ENCODE measurements around the gene GLRA3.

GLRA3 gene

GRCh38 chr4:174716986-174717770 is 111.9 kb downstream of the GLRA3 start:
- H3K4me3 ChIP-seq (ENCODE audit: low read length), result no peak overlapping the region
- TF ChIP-seq, protein P1, sequence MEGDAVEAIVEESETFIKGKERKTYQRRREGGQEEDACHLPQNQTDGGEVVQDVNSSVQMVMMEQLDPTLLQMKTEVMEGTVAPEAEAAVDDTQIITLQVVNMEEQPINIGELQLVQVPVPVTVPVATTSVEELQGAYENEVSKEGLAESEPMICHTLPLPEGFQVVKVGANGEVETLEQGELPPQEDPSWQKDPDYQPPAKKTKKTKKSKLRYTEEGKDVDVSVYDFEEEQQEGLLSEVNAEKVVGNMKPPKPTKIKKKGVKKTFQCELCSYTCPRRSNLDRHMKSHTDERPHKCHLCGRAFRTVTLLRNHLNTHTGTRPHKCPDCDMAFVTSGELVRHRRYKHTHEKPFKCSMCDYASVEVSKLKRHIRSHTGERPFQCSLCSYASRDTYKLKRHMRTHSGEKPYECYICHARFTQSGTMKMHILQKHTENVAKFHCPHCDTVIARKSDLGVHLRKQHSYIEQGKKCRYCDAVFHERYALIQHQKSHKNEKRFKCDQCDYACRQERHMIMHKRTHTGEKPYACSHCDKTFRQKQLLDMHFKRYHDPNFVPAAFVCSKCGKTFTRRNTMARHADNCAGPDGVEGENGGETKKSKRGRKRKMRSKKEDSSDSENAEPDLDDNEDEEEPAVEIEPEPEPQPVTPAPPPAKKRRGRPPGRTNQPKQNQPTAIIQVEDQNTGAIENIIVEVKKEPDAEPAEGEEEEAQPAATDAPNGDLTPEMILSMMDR (conservative IDR thresholded peaks at IDR 0.05; ENCODE audit: low read depth, low read length), result no peak

DNA sequence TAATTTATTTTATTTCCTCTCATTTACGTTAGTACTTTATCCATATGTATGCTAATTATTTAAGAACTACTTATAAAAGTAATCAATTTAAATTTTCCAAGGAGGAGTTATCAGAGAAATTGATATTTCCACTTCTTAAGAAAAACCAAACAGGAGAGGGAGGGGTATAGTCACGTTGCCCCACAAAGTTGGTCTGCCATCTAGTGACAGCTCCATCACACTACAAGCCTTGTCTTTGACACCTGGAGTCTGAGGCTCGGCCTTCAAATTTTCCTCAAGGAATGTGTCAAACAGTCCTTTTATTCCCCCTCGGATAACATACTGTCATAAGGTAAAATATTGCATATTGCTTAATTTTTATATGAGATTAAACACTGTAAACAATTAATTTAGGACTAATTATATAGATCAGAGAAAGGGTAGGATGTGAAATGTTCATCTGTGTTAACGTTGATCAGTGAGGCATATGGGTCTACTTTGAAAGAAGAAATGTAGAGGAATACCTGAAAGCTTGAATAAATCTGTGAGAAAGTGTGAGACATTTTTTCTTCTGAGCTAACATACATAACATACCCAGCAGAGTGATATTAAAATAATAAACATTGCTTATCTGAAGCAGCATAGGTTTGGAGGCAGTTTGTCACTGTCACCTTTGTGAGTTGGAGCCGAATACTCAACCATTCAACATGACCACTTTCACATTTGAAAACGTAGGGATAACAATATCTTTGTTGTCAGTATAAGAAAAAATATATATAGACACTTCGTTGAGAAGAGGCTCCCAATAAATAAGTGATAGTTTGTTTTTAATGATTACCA is 114.4 kb downstream of the GLRA3 start:
- no peak for DNase-seq (ENCODE audit: low read depth)
- H3K4me3 ChIP-seq (ENCODE audit: low read length), result no peak overlapping the region
- TF ChIP-seq, protein P1 (conservative IDR thresholded peaks at IDR 0.05; ENCODE audit: low read depth, low read length), result peak; percentile 84

More at GRCh38 chr4:174716986-174717770, 111.9 kb downstream of the GLRA3 start:
- no peak for DNase-seq (ENCODE audit: low read depth)

GRCh38 chr4:174713821-174714220 is 115.2 kb downstream of the GLRA3 start:
- TF ChIP-seq, protein P1 (conservative IDR thresholded peaks at IDR 0.05; ENCODE audit: low read depth, low read length), result no peak
- DNase-seq (ENCODE audit: low read depth), result no peak
- H3K4me3 ChIP-seq (ENCODE audit: low read length), result no peak overlapping the region

DNA sequence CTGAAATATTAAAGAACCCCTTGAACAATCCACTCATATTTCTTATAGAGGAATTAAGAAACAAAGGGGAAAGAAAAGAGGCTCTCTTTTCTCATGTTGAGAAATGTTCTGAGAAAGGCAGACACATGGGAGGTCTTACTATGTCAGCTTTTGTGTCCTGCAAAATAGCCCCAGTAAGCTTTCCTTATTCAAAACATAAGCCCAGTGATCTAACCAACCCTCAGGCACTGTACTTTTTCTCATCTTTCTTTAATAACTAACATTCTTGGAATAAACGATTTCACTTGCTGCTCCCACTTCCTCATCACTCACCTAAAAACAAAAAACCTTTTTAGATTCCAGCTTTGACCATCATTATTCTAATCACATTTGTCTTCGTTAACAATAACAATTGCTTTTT is 115.9 kb downstream of the GLRA3 start:
- TF ChIP-seq, protein P1 (conservative IDR thresholded peaks at IDR 0.05; ENCODE audit: low read depth, low read length), result no peak
- H3K4me3 ChIP-seq (ENCODE audit: low read length), result no peak overlapping the region
- DNase-seq (ENCODE audit: low read depth), result no peak

GRCh38 chr4:174709526-174709925 is 119.5 kb downstream of the GLRA3 start:
- no peak for DNase-seq (ENCODE audit: low read depth)
- TF ChIP-seq, protein P1 (conservative IDR thresholded peaks at IDR 0.05; ENCODE audit: low read depth, low read length), result no peak
- H3K4me3 ChIP-seq (ENCODE audit: low read length), result no peak overlapping the region

- DNase-seq (ENCODE audit: low read depth), result no peak
- TF ChIP-seq, protein P1 (conservative IDR thresholded peaks at IDR 0.05; ENCODE audit: low read depth, low read length), result no peak
- no peak overlapping the region for H3K4me3 ChIP-seq (ENCODE audit: low read length)
Observed at GRCh38 chr4:174708381-174708780, 120.7 kb downstream of the GLRA3 start.
